ENCODE data around the gene AQP3.
"Not testable (repeated sequence)": the region's sequence is repeated elsewhere in the genome, so short reads cannot be mapped to it uniquely, and the experiment has no call there.

AQP3 gene

DNA sequence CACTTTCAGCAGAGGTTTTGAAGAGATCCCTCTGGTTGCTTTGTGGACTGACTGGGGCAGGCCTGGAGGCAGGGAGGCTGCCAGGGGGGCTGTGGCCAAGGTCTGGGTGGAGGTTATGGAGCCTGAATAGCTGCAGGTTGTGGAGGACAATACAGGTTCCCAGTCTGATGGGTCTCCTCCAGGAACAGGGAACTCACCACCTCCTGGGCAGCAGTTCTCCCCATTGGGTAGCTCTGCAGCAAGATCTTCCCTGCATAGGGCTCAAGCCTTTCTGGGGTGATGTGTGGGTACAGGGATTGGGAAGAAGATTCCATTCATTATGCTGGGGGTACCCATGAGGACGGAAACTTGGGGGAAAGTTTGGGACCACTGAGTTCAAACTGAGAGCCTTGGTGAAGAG is 6.8 kb downstream of the AQP3 start:
- DNase-seq (ENCODE audit: low spot score), result no peak

DNA sequence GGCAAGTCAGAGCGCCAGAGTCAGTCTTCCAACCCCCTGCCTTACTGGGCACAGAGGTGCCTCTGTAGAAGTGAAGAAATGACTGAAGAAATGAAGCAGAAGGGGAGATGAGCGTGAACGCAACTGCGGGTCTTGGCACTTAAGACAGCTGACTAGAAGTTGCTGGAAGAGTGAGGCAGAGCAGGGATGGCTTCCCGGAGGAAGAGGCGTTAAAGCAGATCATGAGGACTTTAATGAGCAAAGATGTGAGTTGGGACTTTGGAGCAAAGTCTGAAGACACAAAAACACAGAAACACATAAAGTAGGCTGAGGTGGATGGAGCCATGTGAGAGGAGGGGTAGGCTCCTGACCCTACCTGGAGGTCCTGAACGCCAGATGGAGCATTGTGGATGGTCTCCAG is 7.2 kb downstream of the AQP3 start:
- no peak for DNase-seq (ENCODE audit: low spot score)

DNA sequence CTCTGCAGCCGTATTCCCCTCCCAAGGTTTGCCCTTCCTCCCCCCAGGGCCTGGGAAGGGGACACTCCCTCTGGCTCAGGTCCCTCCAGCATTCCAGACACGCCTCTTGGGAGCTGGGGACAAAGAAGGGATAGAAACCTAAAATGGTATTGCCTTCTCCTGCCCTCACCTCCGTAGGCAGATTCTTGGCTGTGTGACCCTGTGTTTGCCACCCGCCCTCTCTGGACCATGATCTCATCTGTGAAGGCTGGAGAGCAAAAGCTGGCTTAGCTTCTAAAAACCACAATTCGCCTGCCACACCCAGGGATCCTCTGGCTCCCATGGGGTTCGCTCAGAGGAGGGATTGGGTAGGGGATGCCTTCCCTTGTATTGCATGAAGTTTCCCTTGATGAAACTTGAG is 7.7 kb downstream of the AQP3 start:
- DNase-seq (ENCODE audit: low spot score), result peak; percentile 68

DNA sequence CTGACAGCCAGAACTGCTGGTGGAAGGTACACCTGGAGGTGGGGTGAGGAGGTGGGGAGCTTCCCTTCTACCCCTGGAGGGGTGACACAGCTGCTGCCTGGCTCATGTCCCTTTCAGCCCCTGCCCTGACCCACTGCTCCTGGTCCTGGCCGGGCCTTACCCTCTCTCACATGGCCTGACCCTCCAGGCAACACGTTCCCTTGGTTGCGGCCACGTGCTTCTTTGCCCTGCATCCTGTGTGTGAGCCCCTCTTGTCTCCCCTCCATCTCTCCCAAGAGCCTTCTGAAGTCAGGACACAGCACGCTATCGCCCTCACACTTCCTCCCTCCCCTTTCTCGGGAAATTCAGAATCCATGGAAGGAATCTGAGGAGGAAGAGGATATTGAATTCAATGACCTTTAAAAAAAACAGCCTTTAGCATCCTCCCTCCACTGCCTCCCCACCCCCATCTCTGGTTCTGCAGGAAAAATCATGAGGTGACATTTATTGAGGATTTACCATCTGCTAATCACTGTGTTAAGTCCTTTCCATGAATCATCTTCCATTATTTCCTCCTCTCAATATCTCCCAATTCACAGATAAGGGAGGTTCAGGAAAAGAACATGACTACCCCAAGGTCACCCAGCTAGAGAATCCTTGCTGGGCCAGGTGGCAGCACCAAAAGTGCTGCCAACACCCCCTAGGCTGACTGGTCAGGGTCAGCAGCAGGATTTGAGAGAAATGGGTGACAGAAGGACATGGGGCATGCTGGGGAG is 8.3 kb downstream of the AQP3 start:
- DNase-seq (ENCODE audit: low spot score), result no peak

DNA sequence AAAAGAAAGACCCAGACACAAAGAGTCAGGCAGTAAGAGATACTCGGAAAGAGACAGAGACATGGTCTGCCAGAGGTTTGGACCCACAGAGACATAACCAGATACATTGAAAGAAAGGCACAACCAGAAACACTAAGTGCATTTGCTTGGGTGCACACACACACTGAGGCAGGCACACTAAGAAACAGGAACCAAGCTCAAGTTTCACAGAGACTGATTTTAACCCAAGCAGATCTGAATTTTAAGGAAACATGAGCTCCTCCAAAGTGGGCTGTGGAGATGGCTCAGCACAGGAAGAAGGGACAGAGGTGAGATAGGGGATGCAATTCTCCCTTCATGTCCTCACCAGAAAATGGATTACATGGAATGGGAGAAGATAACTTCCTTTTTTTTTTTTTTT is 9.5 kb downstream of the AQP3 start:
- no peak for DNase-seq (ENCODE audit: low spot score)

DNA sequence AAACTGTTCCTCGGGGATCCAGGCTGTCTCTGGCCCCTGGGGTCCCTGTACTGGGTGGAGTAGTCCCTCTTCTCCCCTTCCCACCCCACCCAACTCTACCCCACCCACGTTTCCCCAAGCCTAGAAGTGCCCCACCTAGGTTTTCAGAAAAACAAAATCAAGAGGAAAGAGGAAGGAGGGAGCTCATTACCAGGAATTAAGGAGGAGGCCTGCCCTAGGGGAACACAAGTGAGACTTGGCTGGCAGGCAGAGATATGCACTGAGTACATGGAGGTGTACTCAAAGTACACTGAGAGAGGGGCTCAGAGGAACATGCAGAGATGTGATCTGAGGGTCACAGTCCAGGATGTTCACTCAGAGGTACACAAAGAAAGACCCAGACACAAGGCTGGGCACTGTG is 10.2 kb downstream of the AQP3 start:
- no peak for DNase-seq (ENCODE audit: low spot score)

DNA sequence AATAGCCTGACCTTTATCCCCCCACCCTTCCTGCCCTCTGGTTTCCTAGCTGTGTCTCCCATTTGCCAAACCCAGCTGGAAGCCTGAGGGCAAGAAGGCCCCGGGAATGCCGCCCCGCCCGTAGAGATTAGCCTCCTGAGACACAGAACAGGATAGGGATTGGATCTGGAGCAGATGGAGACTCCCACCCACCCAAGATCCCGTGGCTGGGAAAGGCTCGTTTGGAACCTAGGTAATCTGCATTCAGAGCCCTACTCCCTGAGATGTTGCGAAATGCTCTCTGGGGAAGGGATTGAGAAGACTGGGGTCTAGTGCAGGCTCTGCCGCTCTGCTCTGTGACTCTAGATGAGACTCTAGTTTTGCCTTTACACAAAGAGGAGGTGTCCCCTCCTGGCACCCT is 10.9 kb downstream of the AQP3 start:
- no peak for DNase-seq (ENCODE audit: low spot score)

DNA sequence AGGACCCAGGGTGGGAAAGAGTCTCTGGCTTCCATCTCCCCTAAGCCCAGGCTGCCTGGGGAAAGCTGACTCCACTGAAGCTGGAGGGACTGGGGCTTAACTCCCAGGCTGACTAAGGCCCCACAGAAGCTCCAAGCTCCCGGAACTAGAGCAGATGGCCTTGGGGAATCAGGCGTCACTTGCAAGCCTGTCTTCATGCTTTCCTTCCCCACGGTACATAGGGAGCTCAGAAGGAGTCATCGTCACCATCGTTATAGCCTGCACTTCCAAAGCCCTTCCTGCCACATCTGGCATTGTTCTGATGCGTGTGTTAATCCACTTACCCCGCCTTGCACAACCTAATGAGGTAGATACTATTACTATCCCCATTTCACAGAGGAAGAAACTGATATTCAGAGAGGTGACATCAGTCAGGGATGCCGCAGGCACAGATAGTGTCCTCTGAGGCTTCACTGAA is 11.5 kb downstream of the AQP3 start:
- DNase-seq (ENCODE audit: low spot score), result peak; percentile 48

DNA sequence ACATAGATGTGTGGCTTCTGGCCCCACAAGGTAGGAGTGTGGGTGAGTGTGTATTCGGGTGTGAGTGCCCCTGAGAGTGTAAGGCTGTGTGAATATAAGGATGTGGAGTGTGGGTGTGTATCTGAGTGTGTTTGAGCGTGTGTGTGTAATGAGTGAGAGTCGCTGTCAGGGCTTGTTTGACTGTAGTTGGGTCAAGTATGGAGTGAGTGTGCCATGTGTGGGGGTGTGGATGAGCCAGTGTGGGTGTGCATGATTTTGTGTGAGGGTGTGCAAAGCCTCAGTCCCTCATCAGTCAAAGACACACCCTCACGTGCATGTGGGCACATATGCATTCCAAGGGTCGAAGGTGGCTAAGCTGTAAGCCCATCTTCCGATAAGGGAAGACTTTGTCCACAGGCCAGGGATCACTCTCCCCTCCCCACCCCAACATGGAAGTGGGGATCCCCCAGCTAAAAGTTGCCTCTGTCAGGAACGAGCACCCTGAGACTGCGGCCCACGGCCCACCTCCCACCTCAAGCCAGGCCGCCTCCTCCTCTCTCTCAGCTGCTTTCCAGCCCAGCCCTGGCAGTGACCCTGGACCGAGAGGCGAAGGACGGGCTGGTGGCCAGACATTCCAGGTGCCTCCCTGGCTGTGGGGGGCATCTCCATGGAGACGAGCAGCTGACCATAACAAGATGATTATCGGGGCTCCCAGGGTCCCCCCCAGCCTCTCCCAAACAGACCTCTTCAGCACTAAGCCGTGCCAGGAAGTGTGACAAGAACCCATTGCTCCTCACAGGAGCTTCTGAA is 12.9 kb downstream of the AQP3 start:
- no peak for DNase-seq (ENCODE audit: low spot score)

DNA sequence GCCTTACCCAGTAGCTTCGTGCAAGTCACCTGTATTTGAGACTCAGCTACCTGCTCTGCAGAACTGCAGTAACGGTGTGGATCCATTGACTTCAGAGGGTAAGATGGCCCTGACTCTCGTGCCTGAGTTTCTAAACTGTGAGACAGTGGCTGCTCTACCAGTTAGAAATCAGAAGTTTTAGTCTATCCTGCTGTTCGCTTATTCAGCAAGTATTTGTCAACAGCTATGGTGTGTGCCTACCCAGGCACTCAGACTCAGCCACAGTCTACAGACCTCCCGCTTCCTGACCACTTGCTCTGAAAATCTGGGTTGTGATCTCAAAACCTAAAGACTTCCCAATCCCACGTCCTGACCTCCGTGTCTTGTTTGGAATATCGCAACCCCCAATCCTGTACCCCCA is 13.5 kb downstream of the AQP3 start:
- DNase-seq (ENCODE audit: low spot score), result no peak

DNA sequence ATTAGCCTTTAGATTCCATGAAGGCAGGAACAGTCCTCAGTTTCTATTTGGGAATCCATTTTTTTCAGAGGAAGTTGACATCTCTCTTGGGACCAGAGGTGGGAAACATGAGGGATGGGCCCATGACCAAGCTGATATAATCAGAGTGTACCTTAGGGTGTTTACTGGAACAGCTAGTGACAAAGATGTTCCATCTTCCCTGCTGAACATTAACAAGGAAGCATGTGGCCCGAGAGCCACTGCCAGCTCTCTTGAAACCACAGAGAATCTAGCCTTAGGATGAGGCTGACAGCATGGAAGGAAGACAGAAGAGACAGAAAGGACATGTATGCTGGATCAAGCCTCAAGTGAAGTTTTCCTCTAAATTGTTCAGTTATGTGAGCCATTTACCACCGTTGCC is 16.0 kb downstream of the AQP3 start:
- no peak for DNase-seq (ENCODE audit: low spot score)

DNA sequence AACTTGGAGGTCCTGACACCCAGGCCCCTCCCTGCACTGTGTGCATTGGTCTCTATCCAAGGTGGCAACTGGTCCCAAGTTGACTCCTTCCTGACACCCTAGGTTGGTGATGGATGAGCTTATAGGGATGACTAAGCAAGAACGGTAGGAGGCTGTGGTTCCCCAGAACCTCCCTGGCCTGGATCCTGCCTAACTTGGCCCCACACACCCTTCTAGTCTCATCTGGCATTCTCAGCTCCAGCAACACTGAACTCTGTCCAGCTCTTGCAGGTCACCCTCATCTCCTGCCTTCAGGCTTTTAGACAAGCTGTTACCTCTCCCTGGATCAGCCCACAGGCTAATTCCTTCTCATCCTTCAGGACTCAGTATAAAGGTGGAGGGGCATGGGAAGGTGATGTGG is 16.5 kb downstream of the AQP3 start:
- peak; percentile 41 for DNase-seq (ENCODE audit: low spot score)

DNA sequence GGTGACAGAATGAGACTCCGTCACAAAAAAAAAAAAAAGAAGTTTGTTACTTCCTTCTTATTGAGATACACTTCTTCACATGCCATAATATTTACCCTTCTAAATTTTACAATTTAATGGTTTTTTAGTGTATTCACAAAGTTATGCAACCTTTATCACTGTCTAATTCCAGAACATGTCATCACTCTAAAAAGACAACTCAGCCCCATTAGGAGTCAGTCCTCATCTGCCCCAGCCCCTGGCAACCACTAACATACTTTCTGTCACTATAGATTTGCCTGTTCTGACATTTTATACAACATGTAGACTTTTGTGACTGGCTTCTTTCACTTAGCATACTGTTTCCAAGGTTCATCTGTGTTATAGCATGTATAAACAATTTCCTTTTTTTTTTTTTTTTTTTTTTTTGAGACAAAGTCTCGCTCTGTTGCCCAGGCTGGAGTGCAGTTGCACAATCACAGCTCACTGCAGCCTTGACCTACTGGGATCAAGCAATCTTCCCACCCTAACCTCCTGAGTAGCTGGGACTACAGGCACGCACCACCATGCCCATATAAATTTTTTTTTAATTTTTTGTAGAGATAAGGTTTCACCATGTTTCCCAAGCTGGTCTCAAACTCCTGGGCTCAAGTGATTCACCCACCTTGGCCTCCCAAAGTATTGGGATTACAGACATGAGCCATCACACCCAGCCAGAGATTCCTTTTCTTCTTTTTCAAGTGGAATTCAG is 18.0 kb downstream of the AQP3 start:
- DNase-seq (ENCODE audit: low spot score), result no peak

DNA sequence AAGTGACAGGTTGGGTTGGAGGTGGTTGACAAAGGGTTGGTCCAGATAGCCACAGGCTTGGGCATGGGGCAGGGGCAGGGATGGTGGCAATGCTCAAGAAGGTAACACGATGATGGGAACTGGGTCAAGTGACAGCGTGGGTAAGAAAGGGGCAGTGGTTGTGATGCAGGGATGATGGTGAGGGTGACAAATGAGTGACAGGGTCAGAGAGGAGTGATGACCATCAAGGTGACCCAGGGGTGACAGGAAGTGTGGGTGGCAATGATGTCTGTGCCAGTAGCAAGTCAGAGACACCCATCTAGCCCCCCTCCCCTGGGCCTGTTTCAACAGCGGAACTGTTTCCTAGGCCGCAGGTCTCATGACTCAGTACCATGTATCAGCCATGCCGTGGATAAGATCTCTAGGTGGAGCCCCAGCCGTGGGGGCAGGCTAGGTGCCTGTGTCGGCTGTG is 20.5 kb downstream of the AQP3 start:
- no peak for DNase-seq (ENCODE audit: low spot score)

DNA sequence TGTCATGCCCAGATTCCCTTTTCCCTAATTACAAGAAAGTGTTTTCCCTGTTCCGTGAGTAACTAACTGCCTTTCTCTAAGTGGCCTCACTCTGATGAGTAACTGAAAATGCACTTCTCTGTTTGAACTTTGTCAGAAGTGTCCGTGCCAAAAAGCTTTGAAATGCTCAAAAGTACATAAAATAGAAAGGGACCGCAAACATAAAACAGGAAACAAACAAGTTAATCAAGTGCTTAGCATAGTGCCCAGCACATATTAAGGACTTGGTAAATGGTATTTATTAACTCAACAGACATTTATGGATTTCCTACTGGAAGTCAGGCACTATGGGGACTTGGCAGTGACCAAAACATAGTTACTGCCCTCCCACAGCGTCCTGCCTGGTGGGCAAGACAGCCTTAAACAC is 22.3 kb downstream of the AQP3 start:
- no peak for DNase-seq (ENCODE audit: low spot score)

DNA sequence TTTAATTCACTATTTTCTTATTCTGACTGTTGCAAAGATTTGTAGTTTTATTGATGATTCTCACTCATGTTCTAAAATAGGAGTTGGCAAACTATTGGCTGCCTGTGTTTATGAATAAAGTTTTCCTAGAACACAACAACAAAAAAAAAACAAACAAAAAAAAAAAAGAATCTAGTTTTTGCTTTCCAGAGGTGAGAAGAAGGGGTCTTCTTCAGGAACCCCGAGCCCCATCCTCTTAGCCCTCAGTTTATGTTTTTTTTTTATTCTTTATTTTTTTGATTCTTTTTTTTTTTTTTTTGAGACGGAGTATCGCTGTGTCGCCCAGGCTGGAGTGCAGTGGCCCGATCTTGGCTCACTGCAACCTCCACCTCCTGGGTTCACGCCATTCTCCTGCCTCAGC is 22.9 kb downstream of the AQP3 start:
- not testable (repeated sequence) for DNase-seq (ENCODE audit: low spot score)

DNA sequence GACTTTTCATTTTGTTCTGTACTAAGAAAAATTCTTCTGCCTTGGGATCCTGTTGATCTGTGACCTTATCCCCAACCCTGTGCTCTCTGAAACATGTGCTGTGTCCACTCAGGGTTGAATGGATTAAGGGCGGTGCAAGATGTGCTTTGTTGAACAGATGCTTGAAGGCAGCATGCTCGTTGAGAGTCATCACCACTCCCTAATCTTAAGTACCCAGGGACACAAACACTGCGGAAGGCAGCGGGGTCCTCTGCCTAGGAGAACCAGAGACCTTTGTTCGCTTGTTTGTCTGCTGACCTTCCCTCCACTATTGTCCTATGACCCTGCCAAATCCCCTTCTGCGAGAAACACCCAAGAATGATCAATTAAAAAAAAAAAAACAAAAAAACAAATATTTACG is 23.4 kb downstream of the AQP3 start:
- DNase-seq (ENCODE audit: low spot score), result not testable (repeated sequence)

DNA sequence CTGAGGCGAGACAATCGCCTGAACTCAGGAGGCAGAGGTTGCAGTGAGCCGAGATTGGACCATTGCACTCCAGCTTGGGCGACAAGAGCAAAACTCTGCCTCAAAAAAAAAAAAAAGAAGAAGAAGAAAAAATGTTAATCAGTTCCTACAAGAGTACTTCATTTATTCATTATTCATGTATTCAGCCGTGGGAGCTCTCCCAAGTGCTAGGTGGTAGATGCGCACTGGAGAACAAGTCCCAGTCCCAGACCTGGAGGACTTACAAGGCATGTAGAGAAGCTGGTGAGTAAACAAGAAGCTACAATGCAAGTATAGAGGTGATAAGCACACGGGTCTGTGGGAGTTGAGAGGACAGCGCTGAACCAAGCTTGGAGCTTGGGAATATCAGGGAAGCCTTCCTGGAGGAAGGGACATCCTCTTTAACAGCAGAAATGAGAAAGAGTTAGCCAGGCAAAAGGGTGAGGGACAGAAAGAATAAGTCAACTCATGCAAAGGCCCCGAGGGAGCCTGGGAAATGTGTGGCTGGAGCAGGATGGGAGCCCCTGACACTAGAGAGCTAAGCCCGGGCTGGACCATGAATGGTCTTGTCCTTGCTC is 27.6 kb downstream of the AQP3 start:
- DNase-seq (ENCODE audit: low spot score), result no peak

DNA sequence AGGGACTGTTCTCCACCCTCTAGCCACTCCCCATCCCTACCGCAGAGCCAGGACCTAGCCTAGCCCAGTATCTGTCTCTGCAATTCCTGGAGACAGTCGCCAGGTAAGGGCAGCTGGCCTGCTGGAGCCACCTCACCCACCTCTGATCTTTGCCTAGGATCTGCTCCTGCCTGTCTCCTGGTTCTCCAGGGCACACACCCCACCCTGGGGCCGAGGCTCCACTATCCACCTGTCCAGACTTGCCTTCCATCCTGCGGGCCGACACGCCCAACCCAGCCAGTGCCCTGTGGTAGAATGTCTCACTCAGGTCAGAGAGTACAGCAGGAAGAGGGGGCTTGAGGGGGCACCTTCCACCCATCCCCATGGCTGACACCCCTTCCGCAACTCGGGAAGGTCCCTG is 29.3 kb downstream of the AQP3 start:
- no peak for DNase-seq (ENCODE audit: low spot score)

DNA sequence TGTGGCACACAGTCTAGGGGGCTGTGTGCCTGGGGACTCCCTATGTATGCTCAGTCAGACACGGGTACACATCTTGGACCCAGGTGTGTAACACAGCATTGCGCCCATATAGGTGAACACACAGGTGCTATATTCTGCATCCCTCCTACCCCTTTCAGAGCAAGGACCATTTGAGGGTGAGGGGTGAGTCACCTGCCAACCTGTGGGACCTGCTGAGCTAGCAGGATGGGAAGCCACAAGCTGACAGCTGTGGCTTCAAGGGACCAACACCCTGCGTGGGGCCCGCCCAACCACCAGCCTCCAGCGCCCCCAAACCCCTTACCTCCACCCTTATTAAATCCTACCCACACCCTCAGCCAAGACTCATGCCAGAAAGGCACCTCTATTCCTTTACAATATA is 30.4 kb downstream of the AQP3 start:
- no peak for DNase-seq (ENCODE audit: low spot score)

DNA sequence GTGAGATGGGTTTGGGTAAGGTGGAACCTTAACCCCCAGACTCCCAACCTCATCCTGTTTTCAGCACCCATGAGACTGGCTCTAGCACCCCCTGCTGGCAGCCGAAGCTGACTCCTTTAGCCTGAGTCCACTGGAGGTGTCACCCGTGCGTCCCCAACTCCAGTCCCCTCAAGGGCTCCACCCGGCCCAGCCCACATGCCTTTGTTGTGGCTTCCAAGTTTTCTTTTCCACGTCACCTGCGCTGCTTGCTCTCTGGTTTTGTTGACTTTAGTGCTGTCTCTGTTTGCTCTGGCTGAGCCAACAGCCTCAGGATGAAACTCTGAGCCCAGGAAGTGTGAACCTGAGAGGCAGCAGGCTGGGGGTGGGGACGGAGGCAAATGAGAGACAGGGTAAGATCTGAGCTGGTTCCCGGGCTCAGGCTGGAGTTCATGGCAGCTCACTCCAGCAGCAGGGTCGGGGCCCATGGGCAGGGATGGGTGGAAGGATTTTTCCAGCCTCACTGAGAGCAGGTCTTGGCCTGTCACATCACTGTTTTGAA is 31.8 kb downstream of the AQP3 start:
- peak; percentile 63 for DNase-seq (ENCODE audit: low spot score)

DNA sequence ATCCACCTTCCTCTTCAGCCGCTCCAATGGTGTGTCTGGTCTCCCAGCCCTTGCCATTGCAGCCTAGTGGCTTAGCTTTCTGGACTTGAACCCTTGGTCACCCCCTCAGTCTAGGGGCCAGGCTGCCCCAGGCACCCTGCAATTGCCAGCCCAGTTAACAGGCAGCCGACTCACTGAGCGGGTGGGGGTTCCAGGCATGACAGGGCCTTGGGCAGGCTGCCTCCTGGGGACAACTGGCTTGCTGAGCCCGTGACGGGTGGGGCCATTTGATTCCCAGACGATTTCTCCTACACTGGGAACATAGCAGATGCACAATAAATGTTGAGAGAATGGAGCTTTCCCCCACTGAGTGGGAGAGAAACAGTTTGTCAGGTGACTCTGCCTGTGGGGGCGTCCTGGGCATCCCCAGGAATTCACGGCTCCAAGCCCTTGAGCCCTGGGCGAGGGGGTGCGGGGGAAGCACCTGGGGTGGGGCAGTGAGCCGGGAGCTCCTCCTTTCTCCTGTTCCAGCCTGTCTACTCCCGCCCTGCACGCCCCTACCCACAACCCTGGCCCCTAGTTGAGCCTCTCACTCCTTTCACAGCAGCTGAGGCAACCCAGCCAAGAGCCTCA is 32.4 kb downstream of the AQP3 start:
- DNase-seq (ENCODE audit: low spot score), result no peak
